ENCODE data around the gene C1QC.

The C1QC gene

GRCh38 chr1:22677931-22678896 is 34.8 kb downstream of the C1QC start:
- no peak for TF ChIP-seq CTCF (IDR thresholded peaks at IDR 0.05; ENCODE audit: borderline replicate concordance, insufficient read depth, low read depth, low read length)
- H3K4me3 ChIP-seq (ENCODE audit: low read depth, low read length): no peak overlapping the region

GRCh38 chr1:22680726-22681125 is 37.3 kb downstream of the C1QC start:
- TF ChIP-seq CTCF (IDR thresholded peaks at IDR 0.05; ENCODE audit: borderline replicate concordance, insufficient read depth, low read depth, low read length): no peak
- H3K4me3 ChIP-seq (ENCODE audit: low read depth, low read length): no peak overlapping the region

- H3K4me3 ChIP-seq (ENCODE audit: low read depth, low read length): no peak overlapping the region
- TF ChIP-seq CTCF (IDR thresholded peaks at IDR 0.05; ENCODE audit: borderline replicate concordance, insufficient read depth, low read depth, low read length): no peak
These were observed 38.3 kb downstream of the C1QC start for GRCh38 chr1:22681556-22682276.

- H3K4me3 ChIP-seq (ENCODE audit: low read depth, low read length): no peak overlapping the region
- no peak for TF ChIP-seq CTCF (IDR thresholded peaks at IDR 0.05; ENCODE audit: borderline replicate concordance, insufficient read depth, low read depth, low read length)
These were observed 40.1 kb downstream of the C1QC start for GRCh38 chr1:22683547-22683946.

GRCh38 chr1:22685591-22686059 is 42.2 kb downstream of the C1QC start:
- H3K4me3 ChIP-seq (ENCODE audit: low read depth, low read length): no peak overlapping the region
- no peak for TF ChIP-seq CTCF (IDR thresholded peaks at IDR 0.05; ENCODE audit: borderline replicate concordance, insufficient read depth, low read depth, low read length)

- no peak overlapping the region for H3K4me3 ChIP-seq (ENCODE audit: low read depth, low read length)
- no peak for TF ChIP-seq CTCF (IDR thresholded peaks at IDR 0.05; ENCODE audit: borderline replicate concordance, insufficient read depth, low read depth, low read length)
These were observed 43.8 kb downstream of the C1QC start for GRCh38 chr1:22687191-22687590.
